ENCODE results near the gene BRI3BP.
A peak's percentile ranks its signal among the peaks of the same experiment; 100 is the strongest.
"Not testable (repeated sequence)": the region's sequence is repeated elsewhere in the genome, so short reads cannot be mapped to it uniquely, and the experiment has no call there.

The BRI3BP gene

GRCh38 chr12:125028106-125028505, 34.7 kb downstream of the BRI3BP start:
- no peak for TF ChIP-seq CTCF (IDR thresholded peaks at IDR 0.05; ENCODE audit: low read depth, low read length)
- H3K4me3 ChIP-seq (replicated peaks in 1 of 2; ENCODE audit: low read depth in 2 of 2, low read length in 2 of 2), result no peak overlapping the region
- no peak for DNase-seq (ENCODE audit: low read depth in 2 of 2)

- no peak overlapping the region for H3K4me3 ChIP-seq (replicated peaks in 1 of 2; ENCODE audit: low read depth in 2 of 2, low read length in 2 of 2)
- peak in 1 of 2 donors; percentile 48 for DNase-seq (ENCODE audit: low read depth in 2 of 2)
- TF ChIP-seq CTCF (IDR thresholded peaks at IDR 0.05; ENCODE audit: low read depth, low read length), result no peak
Measured at GRCh38 chr12:125029761-125030358, 36.4 kb downstream of the BRI3BP start.

- DNase-seq (ENCODE audit: low read depth in 2 of 2); H3K4me3 ChIP-seq (replicated peaks in 1 of 2; ENCODE audit: low read depth in 2 of 2, low read length in 2 of 2): not testable (repeated sequence)
Measured at GRCh38 chr12:125031471-125031870, 38.0 kb downstream of the BRI3BP start.

- no peak for DNase-seq (ENCODE audit: low read depth in 2 of 2)
- H3K4me3 ChIP-seq (replicated peaks in 1 of 2; ENCODE audit: low read depth in 2 of 2, low read length in 2 of 2), result no peak overlapping the region
- no peak for TF ChIP-seq CTCF (IDR thresholded peaks at IDR 0.05; ENCODE audit: low read depth, low read length)
Measured at GRCh38 chr12:125032466-125033152, 39.2 kb downstream of the BRI3BP start.

GRCh38 chr12:125033288-125033687, 39.8 kb downstream of the BRI3BP start:
- TF ChIP-seq CTCF (IDR thresholded peaks at IDR 0.05; ENCODE audit: low read depth, low read length), result no peak
- no peak overlapping the region for H3K4me3 ChIP-seq (replicated peaks in 1 of 2; ENCODE audit: low read depth in 2 of 2, low read length in 2 of 2)
- DNase-seq (ENCODE audit: low read depth in 2 of 2), result no peak

GRCh38 chr12:125038976-125039625, 45.7 kb downstream of the BRI3BP start:
- no peak for TF ChIP-seq CTCF (IDR thresholded peaks at IDR 0.05; ENCODE audit: low read depth, low read length)
- no peak overlapping the region for H3K4me3 ChIP-seq (replicated peaks in 1 of 2; ENCODE audit: low read depth in 2 of 2, low read length in 2 of 2)
- peak in 1 of 2 donors; percentile 5 for DNase-seq (ENCODE audit: low read depth in 2 of 2)

GRCh38 chr12:125049093-125049458, 55.6 kb downstream of the BRI3BP start:
- peak overlapping the region; percentile 54 to 58 for H3K4me3 ChIP-seq (replicated peaks in 1 of 2; ENCODE audit: low read depth in 2 of 2, low read length in 2 of 2)
- no peak for DNase-seq (ENCODE audit: low read depth in 2 of 2)
- no peak for TF ChIP-seq CTCF (IDR thresholded peaks at IDR 0.05; ENCODE audit: low read depth, low read length)

Data from cardiac fibroblast (primary cell).